T-helper 22 cell (primary cell): ENCODE measurements around the gene EMILIN3.
A peak's percentile ranks its signal among the peaks of the same experiment; 100 is the strongest.

Experiments
- DNase-seq: peaks from one replicate; pipeline ENCODE4 v3.0.0-alpha.2; 2020; ENCODE audit warnings: low read depth

The EMILIN3 gene

GRCh38 chr20:41344938-41345728, 21.5 kb downstream of the EMILIN3 start:
- DNase-seq = no peak

DNA sequence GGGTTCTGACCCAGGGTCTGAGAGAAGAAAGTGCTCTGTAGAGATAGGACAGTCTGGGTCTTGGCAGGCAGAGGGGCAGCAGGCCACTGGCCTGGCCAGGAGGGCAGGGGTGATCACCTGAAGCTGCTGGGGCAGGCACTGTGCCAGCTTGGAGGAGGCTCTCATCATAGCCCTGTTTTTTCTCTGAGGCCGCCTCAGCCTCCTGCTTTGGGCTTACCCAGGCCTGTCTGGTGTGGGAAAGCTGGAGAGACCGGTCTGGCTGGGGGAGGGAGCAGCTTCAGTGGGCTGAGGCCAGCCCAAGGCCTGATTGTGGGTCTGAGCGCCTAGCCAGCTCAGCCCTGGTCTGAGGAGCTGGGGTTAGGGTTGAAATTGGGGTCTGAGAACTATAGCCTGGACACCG, 22.1 kb downstream of the EMILIN3 start:
- DNase-seq = no peak

- no peak for DNase-seq
These were observed 23.8 kb downstream of the EMILIN3 start for GRCh38 chr20:41342474-41343464.

- DNase-seq = peak; percentile 36
These were observed 26.1 kb downstream of the EMILIN3 start, which contains the start of gene LPIN3 for GRCh38 chr20:41340327-41341055. LPIN3 (plus strand) TSS chr20:41340821; CDS start chr20:41345804, 4,983 bp downstream.

- peak; percentile 56 for DNase-seq
These were observed 26.7 kb downstream of the EMILIN3 start for GRCh38 chr20:41339957-41340326.

DNA sequence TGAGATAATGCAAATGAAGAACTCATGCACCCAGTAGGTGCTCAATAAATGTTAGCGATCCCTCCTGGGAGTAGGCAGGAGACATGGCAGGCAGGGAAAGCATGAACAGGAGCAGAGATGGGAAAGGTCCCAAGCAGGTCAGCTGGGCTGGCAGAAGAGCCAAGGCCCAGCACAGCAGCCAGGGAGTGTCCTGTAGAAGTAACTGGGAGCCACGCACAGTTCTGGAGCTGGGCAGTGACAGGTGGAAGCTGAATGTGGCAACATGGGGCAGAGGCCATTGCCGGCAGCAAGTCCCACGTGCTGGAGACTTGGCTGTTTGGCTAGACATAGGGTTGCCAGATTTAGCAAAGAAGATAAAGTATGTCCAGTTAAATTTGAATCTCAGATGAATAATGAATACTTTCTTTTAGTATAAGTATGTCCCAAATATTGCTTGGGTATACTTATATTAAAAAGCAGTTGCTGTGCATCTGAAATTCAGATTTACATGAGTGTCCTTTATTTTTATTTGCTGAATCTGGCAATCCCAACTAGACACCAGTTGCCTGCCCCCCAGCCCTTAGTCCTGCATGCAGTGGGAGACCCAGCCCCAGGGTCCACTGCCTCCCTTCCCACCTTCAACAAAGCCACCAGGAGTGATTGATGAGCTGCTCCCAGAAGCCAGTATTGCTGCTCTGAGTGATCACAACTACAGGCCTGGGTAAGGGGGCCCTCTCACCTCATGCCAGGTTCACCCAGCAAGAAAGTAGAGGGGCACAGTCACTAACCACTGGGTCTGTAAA, 29.7 kb downstream of the EMILIN3 start:
- no peak for DNase-seq

DNA sequence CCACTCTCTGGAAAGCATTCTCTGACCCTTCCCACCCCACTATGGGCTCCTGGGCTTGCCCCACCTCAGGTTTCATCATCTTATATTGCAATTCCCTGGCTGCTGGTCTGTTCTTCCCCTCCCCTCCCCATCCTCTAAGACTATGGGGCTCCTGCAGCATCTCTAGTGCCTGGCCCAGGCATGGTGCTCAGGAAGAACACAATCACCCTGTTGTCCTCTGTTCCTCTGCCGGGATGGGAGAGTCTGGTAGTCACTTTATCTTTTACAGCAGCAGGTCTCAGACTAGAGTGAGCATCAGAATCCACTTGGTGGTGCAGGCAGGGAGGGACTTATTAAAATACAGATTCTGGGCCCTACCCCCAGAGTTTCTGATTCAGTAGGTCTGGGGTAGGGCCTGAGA, 31.0 kb downstream of the EMILIN3 start:
- DNase-seq = no peak

DNA sequence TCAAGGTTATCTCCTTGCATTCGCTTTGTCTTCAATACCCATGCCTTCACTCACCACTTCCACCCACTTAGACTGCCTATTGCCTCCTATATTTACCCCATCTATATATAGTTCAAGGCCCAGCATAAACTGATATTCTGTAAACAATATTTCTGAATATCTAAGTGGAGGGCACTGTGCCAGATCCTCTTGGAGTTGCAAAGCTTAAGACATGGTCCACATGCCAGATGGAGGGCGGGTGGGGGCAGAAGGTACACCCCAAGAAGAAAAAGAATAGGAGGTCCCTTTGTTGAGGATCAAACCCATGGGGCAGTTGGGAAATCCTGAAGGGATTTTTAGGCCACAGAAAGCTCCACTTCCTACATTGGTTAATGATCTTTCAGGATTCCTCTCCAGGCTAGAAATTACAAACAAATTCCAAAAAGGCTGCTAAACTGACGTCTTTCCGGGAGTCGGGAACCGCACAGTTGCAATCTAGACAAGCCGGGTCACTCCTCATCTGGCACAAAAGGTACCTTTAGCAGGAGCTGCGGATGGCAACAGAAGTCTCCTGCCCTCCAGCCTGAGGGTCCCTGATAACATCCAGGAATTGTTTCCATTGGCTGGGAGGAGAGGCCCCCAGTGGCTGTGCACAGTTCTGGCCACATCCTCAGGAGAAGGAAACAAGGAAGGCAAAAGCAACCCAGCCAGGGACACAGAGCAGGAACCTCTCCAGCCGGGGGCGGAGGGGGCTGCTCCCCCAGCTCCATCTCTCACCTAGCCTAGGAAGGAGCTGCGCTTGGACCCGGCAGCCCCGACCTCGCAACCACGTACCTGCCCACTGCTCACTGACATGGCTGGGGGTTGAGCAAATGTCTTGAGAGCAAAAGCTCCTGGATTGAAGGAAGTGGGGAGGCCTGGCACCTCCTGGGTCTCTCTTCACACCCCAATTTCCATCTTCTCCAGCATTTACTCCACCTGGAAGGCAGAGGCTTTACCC, 31.9 kb downstream of the EMILIN3 start:
- no peak for DNase-seq

DNA sequence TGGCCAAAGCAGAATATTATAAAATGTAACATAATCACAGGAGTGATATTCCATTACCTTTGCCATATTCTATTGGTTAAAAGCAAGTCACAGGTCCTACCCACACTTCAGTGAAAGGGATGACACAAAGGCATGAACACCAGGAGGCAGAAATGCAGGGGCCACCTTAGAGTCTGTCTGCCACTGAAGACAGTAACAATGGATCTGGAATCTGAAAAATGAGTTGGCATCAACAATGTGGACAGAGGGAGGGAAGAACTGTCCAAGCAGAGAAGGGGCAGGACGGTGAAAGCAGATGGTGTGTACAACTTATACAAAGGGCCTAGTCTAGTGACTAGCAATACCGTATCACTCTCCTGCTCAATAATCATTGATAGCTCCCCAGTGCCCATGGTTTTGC, 32.6 kb downstream of the EMILIN3 start:
- DNase-seq = no peak

DNA sequence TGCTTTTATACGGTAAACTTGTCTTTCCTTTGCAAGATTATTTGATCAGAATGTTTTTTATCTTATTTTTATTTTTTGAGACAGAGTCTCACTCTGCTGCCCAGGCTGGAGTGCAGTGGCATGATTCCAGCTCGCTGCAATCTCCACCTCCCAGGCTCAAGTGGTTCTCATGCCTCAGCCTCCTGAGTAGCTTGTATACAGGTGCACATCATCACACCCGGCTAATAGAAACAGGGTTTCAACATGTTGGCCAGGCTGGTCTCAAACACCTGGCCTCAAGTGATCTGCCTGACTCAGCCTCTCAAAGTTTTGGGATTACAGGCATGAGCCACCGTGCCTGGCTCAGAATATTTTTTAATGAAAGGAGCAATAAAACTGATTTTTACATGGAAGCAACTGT, 34.9 kb downstream of the EMILIN3 start:
- no peak for DNase-seq

DNA sequence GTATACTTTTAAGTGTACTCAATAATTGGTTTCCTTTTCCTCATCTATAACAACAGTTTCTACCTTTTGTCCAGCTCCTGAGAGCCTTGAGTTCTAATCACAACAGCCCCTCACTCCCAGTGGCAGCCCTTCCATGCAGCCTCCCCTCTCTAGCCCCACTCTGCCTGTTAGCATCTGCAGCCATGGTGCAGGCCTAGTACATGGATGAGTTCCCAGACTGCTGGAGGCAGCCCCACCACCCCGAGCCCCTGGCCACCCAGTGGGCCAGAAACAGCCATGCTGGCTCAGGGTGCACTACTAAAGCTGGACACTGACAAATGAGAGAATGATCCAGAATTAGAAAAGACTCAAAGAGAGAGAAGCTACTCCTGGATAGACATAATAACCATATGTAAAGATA, 35.7 kb downstream of the EMILIN3 start:
- DNase-seq = no peak

GRCh38 chr20:41330343-41330720, 36.3 kb downstream of the EMILIN3 start:
- DNase-seq = no peak

GRCh38 chr20:41329435-41330342, 36.9 kb downstream of the EMILIN3 start:
- DNase-seq = no peak

DNA sequence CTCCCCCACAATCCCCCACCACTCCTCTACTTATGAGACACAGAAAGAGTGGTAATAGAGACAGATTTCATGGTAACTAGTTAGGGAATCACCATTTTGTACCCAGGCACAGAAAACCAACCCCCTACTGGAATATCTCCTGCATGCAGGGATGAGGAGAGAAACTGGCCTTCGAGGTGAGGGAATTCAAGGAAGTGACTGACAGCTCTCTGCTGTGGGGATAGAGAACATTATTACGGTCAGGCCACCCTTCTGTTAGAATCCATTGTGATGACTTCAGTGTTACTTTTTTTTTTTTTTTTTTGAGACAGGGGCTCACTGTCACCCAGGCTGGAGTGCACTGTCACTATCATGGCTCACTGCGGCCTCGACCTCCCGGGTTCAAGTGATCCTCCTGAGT, 39.4 kb downstream of the EMILIN3 start:
- DNase-seq = no peak

GRCh38 chr20:41320976-41321375, 45.6 kb downstream of the EMILIN3 start:
- no peak for DNase-seq

GRCh38 chr20:41320441-41320840, 46.2 kb downstream of the EMILIN3 start:
- DNase-seq = no peak

DNA sequence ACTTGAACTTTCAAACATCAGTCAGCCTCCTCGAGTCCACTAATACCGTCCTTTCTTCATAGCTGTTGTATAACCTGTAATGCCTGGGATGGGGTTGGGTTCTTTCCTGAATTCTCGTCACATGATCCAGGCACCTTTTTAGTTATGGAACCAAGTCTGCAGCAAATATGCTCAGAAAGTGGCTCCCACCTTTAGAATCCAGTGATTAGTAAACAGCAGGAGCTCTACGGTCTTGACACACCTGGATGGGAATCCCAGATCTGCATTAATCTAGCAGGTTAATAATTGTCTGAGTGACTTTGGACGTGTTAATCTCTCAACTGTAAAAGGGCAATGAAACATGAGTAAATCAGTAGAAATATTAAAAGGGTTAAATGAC, 48.4 kb downstream of the EMILIN3 start:
- no peak for DNase-seq

GRCh38 chr20:41317546-41318270, 48.9 kb downstream of the EMILIN3 start, which contains the start of gene ZHX3:
ZHX3 (minus strand) TSS chr20:41317731; CDS start chr20:41204916, 112,815 bp downstream.
- DNase-seq = peak; percentile 92
